GM23338 (cell line): Measurements from ENCODE around the gene DHX34.

Source experiments
- CREB1 ChIP-seq: fragments of 250-450 bp; sonication (Bioruptor Pico); IDR thresholded peaks from 2 replicates; pipeline ENCODE4 v1.5.0; 2020; ENCODE audit warnings: low read depth, mild to moderate bottlenecking, moderate library complexity
- CTCF ChIP-seq, 2 experiments: fragments of 200-600 bp in 1 of 2; sonication (generic) in 1 of 2; conservative IDR thresholded peaks; 2 replicates each; pipeline versions ENCODE4 v1.5.1 to v1.6.1; 2016 to 2017; ENCODE audit warnings: antibody characterized with exemption in 2 of 2, low read depth in 2 of 2, mild to moderate bottlenecking in 2 of 2, moderate library complexity in 1 of 2
- ETS1 ChIP-seq: IDR thresholded peaks from 2 replicates; pipeline ENCODE4 v1.6.1; 2016; ENCODE audit warnings: antibody characterized with exemption
- EZH2 ChIP-seq: fragments of 200-600 bp; sonication (generic); IDR thresholded peaks from one replicate; pipeline ENCODE4 v1.8.0; 2017; ENCODE audit warnings: antibody characterized with exemption, mild to moderate bottlenecking, low read depth; ENCODE audit not compliant: unreplicated experiment
- EZH2phosphoT487 ChIP-seq: fragments of 200-600 bp; sonication (generic); IDR thresholded peaks from one replicate; pipeline ENCODE4 v1.8.1; 2018; ENCODE audit warnings: antibody characterized with exemption; ENCODE audit not compliant: unreplicated experiment
- JUNB ChIP-seq: IDR thresholded peaks from one replicate; pipeline ENCODE4 v1.6.1; 2016; ENCODE audit warnings: antibody characterized with exemption; ENCODE audit not compliant: unreplicated experiment
- NANOG ChIP-seq: IDR thresholded peaks from 2 replicates; pipeline ENCODE4 v1.6.1; 2016; ENCODE audit warnings: antibody characterized with exemption, borderline replicate concordance
- POLR2AphosphoS5 ChIP-seq: IDR thresholded peaks from 2 replicates; pipeline ENCODE4 v1.6.1; 2016; ENCODE audit warnings: antibody characterized with exemption, low read depth
- REST ChIP-seq: IDR thresholded peaks from one replicate; pipeline ENCODE4 v1.6.1; 2018; ENCODE audit warnings: antibody characterized with exemption; ENCODE audit not compliant: unreplicated experiment
- STAT1 ChIP-seq: IDR thresholded peaks from one replicate; pipeline ENCODE4 v1.6.1; 2016; ENCODE audit warnings: antibody characterized with exemption; ENCODE audit not compliant: unreplicated experiment
- ZNF462 ChIP-seq: fragments of 250-450 bp; sonication (Bioruptor Pico); IDR thresholded peaks from 2 replicates; pipeline ENCODE4 v1.5.0; 2020; ENCODE audit warnings: mild to moderate bottlenecking, moderate library complexity

- no peak for TF ChIP-seq ETS1
- no peak for TF ChIP-seq NANOG
- TF ChIP-seq POLR2AphosphoS5 = no peak
- no peak for TF ChIP-seq CTCF (conservative IDR thresholded peaks at IDR 0.05; ENCODE audit: low read depth in 2 of 2)
- TF ChIP-seq STAT1 = no peak
- no peak for TF ChIP-seq JUNB
- no peak for TF ChIP-seq EZH2phosphoT487
- no peak for TF ChIP-seq EZH2
- TF ChIP-seq REST = no peak
- no peak for TF ChIP-seq CREB1 (CRISPR knock-in tag)
- no peak for TF ChIP-seq ZNF462
Measured at GRCh38 chr19:47309038-47309437, 40.1 kb upstream of the DHX34 start.
